Large intestine (tissue), 3 donors: ENCODE measurements around the gene CBFA2T3. TPM values are rescaled to one million over a fixed set of nuclear protein-coding genes. Genes with fewer than 3 reads are reported as not detected.
"Not testable (repeated sequence)": the region's sequence is repeated elsewhere in the genome, so short reads cannot be mapped to it uniquely, and the experiment has no call there.

Source experiments
- DNase-seq, 2 donors: peaks; one replicate each; pipeline versions ENCODE4 v3.0.0 to v3.0.0-alpha.2; 2013
- H3K27ac ChIP-seq: one replicate; pipeline ENCODE4 v1.5.1; 2013; ENCODE audit warnings: low read length
- H3K27me3 ChIP-seq: 2 replicates; pipeline ENCODE4 v1.6.1; 2013; ENCODE audit warnings: low read length; ENCODE audit not compliant: control insufficient read depth, insufficient read depth
- H3K36me3 ChIP-seq: 2 replicates; pipeline ENCODE4 v1.6.1; 2013; ENCODE audit warnings: low read length; ENCODE audit not compliant: control insufficient read depth, insufficient read depth
- H3K4me1 ChIP-seq: one replicate; pipeline ENCODE4 v1.6.1; 2013; ENCODE audit warnings: low read length; ENCODE audit not compliant: control insufficient read depth, insufficient read depth
- H3K4me3 ChIP-seq: one replicate; pipeline ENCODE4 v1.5.1; 2013; ENCODE audit warnings: low read length
- H3K9me3 ChIP-seq: one replicate; pipeline ENCODE4 v1.6.1; 2013; ENCODE audit warnings: mild to moderate bottlenecking, low read depth, low read length, moderate library complexity; ENCODE audit not compliant: control insufficient read depth
- WGBS: methylation state at CpG from one replicate; pipeline ENCODE4 v1.1.5; 2013; ENCODE audit warnings: low lambda C conversion rate; ENCODE audit not compliant: insufficient coverage; 5-methylcytosine and 5-hydroxymethylcytosine counted together
- polyA plus RNA-seq: library from polyadenylated mRNA; unstranded; fragments of 120-200 nt; gene quantifications from one replicate; pipeline ENCODE4 v1.2.1, GENCODE V29; 2013

CBFA2T3 gene
- polyA plus RNA-seq, 1 donor, result 7.4 TPM

DNA sequence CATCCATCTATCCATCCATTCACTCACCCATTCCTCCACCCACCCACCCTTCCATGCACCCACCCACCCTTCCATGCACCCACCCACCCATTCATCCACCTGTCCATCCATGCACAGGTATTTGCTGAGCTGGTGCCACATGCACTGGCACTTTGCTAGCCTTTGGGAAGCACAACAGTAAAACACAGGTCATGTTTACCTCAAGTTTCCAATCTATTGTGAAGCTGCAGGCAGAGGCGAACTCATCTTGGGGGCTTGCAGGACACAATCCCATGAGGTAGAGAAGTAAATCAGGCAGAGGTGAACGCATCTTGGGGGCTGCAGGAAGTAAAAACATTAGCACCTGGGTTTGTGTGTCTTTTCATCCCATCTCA is 35.6 kb upstream of the CBFA2T3 start:
- no peaks in the 10 kb centered on the region for H3K9me3 ChIP-seq
- no CpG with 5 or more reads among the region's 2 CpGs for WGBS

DNA sequence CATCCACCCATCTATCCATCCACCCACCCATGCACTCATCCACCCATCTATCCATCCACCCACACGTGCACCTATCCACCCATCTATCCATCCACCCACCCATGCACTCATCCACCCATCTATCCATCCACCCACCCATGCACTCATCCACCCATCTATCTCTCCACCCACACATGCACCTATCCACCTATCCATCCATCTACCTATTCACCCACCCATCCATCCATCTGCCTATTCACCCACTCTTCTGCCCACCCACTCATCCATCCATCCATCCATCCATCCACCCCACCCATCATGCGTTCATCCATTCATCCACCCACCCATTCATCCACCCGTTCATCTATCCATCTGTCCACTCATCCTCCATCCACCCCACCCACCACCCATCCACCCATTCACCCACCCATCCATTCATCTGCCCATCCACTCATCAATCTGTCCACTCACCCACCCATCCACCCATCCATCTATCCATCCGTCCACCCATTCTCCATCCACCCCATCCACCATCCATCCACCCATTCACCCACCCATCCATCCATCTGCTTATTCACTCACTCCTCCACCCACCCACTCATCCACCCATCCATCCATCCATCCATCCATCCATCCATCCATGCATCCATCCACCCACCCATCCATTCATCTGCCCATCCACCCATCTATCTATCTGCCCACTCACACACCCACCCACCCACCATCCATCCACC is 35.1 kb upstream of the CBFA2T3 start:
- 82% methylated on average over 3 of the region's 4 CpGs for WGBS
- H3K36me3 ChIP-seq, result no peaks in the 10 kb centered on the region
- H3K4me3 ChIP-seq, result no peak overlapping the region
- no peaks in the 10 kb centered on the region for H3K27me3 ChIP-seq
- H3K27ac ChIP-seq, result no peak overlapping the region
- no peaks in the 10 kb centered on the region for H3K9me3 ChIP-seq
- H3K4me1 ChIP-seq, result no peaks in the 10 kb centered on the region
- DNase-seq, result no peak

More for the DNA sequence above, 35.6 kb upstream of the CBFA2T3 start:
- H3K4me1 ChIP-seq, result no peaks in the 10 kb centered on the region
- no peak for DNase-seq
- H3K27ac ChIP-seq, result no peak overlapping the region
- no peak overlapping the region for H3K4me3 ChIP-seq
- H3K27me3 ChIP-seq, result no peaks in the 10 kb centered on the region
- no peaks in the 10 kb centered on the region for H3K36me3 ChIP-seq

DNA sequence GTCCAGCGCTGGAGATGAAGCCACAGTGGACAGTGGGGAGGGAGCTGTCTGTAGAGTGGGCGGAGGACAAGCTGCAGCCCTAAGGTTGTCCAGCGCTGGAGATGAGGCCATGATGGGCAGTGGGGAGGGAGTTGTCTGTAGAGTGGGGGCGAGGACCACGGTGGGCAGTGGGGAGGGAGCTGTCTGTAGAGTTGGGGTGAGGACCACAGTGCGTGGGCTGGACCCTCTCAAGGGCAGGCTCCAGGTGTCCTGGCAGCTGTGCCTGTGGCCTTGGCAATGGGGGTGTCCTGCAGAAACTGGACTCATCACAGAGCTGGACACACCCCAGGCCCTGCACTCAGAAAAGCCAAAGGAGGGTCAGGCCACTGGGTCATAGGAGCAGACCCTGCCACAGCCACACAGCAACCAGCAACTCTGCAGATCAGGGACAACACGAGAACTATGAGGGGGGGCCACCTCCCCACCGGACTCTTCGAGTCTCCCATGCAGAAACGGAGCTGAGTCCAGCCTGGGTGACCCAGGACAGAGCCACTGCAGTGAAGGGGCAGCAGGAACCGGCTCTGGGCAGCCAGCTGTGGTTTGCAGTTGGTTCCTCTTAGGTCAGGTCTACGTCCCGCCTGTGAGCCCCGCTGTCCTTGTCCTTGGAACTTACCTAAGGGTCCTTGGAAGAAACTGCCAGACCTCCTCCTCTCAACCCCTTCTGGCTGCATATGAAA is 33.4 kb upstream of the CBFA2T3 start:
- no peaks in the 10 kb centered on the region for H3K36me3 ChIP-seq
- H3K4me1 ChIP-seq, result no peaks in the 10 kb centered on the region
- no CpG with 5 or more reads among the region's 14 CpGs for WGBS
- H3K27ac ChIP-seq, result no peak overlapping the region
- DNase-seq, result no peak
- H3K4me3 ChIP-seq, result no peak overlapping the region
- no peaks in the 10 kb centered on the region for H3K9me3 ChIP-seq
- peaks cover 4% of the 10 kb centered on the region for H3K27me3 ChIP-seq

DNA sequence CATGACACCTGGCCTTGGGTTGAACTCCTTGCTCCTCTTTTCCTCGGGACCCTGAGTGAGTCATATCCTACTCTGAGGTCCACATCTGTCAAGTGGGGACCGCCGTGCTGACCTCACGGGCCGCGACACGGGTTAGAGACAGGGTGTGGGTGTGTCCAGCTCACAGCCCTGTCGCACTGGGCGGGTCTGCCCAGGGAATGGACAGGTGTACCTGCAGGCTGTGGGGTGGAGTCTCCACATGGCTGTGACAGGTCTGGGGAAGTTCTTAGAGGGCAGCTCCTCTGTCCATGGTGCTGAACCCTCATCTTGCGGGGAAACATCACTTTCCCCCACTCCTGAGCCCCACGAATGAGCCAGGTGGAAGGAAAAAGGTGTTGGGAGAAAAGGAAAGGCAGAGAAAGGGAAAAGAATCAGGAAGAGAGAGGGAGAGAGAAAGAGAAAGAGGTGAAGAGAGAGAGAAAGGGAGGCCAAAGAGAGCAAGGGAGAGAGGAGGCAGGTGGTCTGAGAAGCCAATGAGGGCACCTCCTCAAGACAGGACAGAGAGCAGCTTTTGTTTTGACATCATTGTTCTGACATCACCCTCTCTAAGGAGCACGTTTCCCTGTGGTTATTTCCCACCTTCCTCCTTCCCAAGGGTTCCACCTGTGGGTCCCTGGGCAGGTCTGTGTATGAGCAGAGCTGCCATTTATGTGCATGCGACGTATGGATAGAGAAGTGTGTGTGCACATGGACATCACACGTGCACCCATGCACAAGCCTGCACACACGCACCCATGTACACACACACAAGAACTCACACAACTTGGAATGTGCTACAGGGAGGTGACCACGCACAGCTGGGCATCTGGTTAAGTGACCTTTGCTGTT is 32.6 kb upstream of the CBFA2T3 start:
- no CpG with 5 or more reads among the region's 17 CpGs for WGBS
- Histone ChIP-seq H3K27ac (no peak overlapping the region), H3K4me3 (no peak overlapping the region), H3K36me3 (no peaks in the 10 kb centered on the region), H3K9me3 (no peaks in the 10 kb centered on the region), H3K27me3 (peaks cover 8% of the 10 kb centered on the region), H3K4me1 (no peaks in the 10 kb centered on the region)
- no peak for DNase-seq

DNA sequence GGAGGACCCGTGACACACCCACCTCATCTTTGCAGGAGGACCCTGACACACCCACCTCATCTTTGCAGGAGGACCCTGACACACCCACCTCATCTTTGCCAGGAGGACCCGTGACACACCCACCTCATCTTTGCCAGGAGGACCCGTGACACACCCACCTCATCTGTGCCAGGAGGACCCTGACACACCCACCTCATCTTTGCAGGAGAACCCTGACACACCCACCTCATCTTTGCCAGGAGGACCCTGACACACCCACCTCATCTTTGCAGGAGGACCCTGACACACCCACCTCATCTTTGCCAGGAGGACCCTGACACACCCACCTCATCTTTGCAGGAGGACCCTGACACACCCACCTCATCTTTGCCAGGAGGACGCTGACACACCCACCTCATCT is 31.8 kb upstream of the CBFA2T3 start:
- H3K27ac ChIP-seq, DNase-seq, H3K4me1 ChIP-seq, H3K9me3 ChIP-seq, H3K36me3 ChIP-seq, H3K4me3 ChIP-seq: not testable (repeated sequence)
- peaks cover 16% of the 10 kb centered on the region for H3K27me3 ChIP-seq
- no CpG with 5 or more reads among the region's 4 CpGs for WGBS

DNA sequence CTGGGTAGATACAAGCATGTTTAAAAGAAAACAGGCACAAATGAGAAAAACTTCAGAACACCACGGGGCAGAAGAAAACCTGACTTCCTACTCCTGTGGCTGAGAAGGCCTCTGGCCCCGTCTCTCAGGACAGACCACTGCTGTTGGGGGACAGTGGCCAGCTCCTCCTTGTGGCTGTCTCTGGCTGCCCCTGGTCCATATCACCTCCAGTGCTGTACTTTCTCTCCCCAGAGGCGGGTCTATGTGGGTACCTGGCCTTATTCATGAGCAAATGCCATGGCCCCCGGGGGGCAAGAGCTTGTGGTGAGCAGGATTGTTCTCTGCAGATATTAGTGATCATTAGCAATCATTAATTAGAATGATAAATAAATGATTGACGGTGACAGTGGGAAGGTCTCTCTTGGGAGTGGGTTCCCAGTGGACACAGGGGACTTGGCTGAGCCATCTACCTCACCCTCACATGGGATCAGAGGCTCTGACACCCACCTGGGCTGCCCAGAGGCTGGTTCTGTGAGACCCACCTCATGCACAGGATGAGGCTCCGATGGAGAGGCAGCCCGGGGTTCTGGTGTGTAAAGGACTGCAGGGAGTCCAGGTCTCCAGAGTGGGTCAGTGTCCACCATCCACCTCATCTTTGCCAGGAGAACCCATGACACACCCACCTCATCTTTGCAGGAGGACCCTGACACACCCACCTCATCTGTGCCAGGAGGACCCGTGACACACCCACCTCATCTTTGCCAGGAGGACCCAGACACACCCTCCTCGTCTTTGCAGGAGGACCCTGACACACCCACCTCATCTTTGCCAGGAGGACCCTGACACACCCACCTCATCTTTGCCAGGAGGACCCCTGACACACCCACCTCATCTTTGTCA is 30.6 kb upstream of the CBFA2T3 start:
- H3K36me3 ChIP-seq, result no peaks in the 10 kb centered on the region
- no peak overlapping the region for H3K27ac ChIP-seq
- H3K27me3 ChIP-seq, result peaks cover 23% of the 10 kb centered on the region
- no peaks in the 10 kb centered on the region for H3K9me3 ChIP-seq
- H3K4me3 ChIP-seq, result no peak overlapping the region
- no peak for DNase-seq
- no peaks in the 10 kb centered on the region for H3K4me1 ChIP-seq
- no CpG with 5 or more reads among the region's 9 CpGs for WGBS

DNA sequence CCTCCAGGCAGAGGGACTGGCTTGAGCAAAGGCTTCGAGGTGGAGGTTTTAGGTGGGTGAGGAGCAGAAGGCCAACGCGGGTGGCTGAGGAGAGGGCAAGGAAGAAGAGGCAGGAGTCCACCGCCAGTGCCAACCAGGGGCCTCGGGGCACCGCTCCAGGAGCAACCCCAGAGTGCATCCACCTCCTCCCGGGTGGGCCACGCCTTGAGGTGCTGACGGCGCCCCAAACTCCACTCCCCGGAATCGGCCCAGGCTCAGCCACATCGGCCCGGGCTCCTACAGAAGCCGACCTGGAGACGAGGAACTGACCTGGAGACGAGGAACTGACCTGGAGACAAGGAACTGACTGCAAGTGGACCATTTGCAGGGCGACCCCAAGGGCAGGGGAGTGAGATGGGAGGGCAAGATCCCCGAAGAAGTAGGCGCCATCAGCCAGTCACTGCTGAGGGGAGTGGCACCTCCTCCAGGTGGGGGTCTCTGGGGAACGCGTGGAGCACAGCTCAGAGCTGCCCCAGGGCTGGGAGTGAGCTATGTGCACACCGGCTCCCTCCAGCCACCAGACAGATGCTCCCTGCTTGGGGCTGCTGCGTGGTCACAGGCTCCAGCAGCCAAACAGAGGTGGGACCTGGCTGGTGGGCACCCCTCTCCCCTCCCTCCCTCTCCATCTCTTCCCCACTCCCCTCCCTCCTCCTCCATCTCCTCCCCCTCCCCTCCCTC is 29.2 kb upstream of the CBFA2T3 start:
- H3K4me1 ChIP-seq, result no peaks in the 10 kb centered on the region
- H3K27ac ChIP-seq, result no peak overlapping the region
- H3K36me3 ChIP-seq, result no peaks in the 10 kb centered on the region
- peaks cover 31% of the 10 kb centered on the region for H3K27me3 ChIP-seq
- whole genome bisulfite sequencing, result no CpG with 5 or more reads among the region's 24 CpGs
- DNase-seq, result no peak
- peaks cover 4% of the 10 kb centered on the region for H3K9me3 ChIP-seq
- H3K4me3 ChIP-seq, result no peak overlapping the region

DNA sequence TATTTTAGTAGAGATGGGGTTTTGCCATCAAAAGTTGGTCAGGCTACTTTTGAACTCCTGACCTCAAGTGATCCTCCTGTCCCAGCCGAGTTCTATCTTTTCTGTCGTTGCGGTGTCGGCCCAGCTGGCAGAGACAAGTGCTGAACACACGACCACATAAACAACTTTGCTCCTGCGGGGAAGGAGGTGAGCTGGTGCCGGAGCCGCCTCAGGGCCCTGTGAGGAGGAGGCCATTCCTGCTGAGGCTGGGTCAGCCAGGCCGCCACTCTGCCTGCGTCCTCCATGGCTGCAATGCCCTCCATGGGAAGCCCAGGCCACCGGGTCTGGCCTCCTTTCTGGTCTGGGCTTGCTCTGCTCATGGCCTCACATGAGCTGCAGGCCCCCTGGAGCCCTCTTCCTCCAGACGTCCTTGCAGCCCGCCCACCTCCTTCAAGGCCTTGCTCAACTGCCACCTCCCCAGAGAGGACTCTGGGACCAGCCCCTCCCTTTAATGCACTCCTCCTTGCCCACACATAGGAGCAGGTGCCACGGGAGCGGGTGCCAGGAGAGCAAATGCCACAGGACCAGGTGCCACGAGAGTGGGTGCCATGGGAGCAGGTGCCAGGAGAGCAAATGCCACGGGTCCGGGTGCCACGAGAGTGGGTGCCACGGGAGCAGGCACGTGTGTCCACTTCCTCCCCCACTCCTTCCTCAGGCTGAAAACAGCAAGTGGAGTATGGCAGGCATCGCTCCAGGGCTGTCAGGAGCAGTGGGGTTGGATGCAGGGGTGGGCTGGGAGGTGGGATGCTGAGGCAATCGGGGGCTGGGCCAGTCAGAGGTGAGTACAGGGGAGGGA is 28.4 kb upstream of the CBFA2T3 start:
- Histone ChIP-seq H3K4me1 (no peaks in the 10 kb centered on the region), H3K4me3 (no peak overlapping the region), H3K36me3 (no peaks in the 10 kb centered on the region), H3K9me3 (peaks cover 12% of the 10 kb centered on the region), H3K27me3 (peaks cover 38% of the 10 kb centered on the region), H3K27ac (no peak overlapping the region)
- no CpG with 5 or more reads among the region's 23 CpGs for WGBS
- no peak for DNase-seq
